BJ (cell line): ENCODE data around the gene MYD88. TPM values are rescaled to one million over a fixed set of nuclear protein-coding genes. Genes with fewer than 3 reads are reported as not detected.

Experiments used
- CTCF ChIA-PET: fragments of 350-600 bp; formaldehyde crosslinking; extraction: SDS; loops from one replicate; lab custom pipeline; 2021; ENCODE audit warnings: antibody characterized with exemption, inconsistent platforms; lab: Yijun Ruan, JAX
- POLR2A ChIA-PET: fragments of 300-600 bp; sonication (Branson Sonifier 250); formaldehyde crosslinking; extraction: SDS; loops from one replicate; lab custom pipeline; 2021; ENCODE audit warnings: antibody characterized with exemption; lab: Charles Lee
- DNase-seq: peaks from one replicate; pipeline ENCODE4 v3.0.0-alpha.2; 2011; ENCODE audit warnings: low read depth
- H3K27me3 ChIP-seq: 2 replicates; pipeline ENCODE4 v1.6.0; 2011; ENCODE audit warnings: low read length; ENCODE audit not compliant: control insufficient read depth, insufficient read depth
- H3K36me3 ChIP-seq: 2 replicates; pipeline ENCODE4 v1.5.1; 2011; ENCODE audit warnings: low read length; ENCODE audit not compliant: control insufficient read depth, insufficient read depth
- H3K4me3 ChIP-seq: 2 replicates; pipeline ENCODE4 v1.5.1; 2011; ENCODE audit warnings: low read depth, mild to moderate bottlenecking, control low read depth, low read length
- polyA plus RNA-seq: library from polyadenylated mRNA; depleted of rRNA; stranded (reverse); fragments of >200 nt; gene quantifications from 2 replicates; pipeline ENCODE4 v1.2.3, GENCODE V29; 2011; rRNA removed
- small RNA-seq: library from RNA; depleted of rRNA; stranded (forward); fragments of <200 nt; gene quantifications from one replicate; pipeline ENCODE3, GENCODE V24; 2012; ENCODE audit warnings: low replicate concordance, low read depth; ENCODE audit not compliant: insufficient read length
- TF ChIP-seq, protein P1 (sequence below): IDR thresholded peaks from 2 replicates; pipeline ENCODE4 v1.5.1; 2011; ENCODE audit warnings: low read depth, mild to moderate bottlenecking, control low read depth, inconsistent platforms, low read length, moderate library complexity; ENCODE audit not compliant: insufficient read depth

Gene MYD88
- polyA plus RNA-seq, 1 experiment: 45.6 TPM

GRCh38 chr3:38171622-38172021 lies 33.2 kb downstream of the MYD88 start:
- ChIA-PET CTCF (interaction anchor here (1.3 kb wide), 1 partner anchor 14 kb away, joined by 3 read pairs; no protein-coding TSS in a partner anchor), POLR2A (no interaction called here)
- Histone ChIP-seq H3K4me3 (no peak overlapping the region), H3K36me3 (no peaks in the 10 kb centered on the region), H3K27me3 (no peaks in the 10 kb centered on the region)
- DNase-seq: no peak
- TF ChIP-seq, protein P1, sequence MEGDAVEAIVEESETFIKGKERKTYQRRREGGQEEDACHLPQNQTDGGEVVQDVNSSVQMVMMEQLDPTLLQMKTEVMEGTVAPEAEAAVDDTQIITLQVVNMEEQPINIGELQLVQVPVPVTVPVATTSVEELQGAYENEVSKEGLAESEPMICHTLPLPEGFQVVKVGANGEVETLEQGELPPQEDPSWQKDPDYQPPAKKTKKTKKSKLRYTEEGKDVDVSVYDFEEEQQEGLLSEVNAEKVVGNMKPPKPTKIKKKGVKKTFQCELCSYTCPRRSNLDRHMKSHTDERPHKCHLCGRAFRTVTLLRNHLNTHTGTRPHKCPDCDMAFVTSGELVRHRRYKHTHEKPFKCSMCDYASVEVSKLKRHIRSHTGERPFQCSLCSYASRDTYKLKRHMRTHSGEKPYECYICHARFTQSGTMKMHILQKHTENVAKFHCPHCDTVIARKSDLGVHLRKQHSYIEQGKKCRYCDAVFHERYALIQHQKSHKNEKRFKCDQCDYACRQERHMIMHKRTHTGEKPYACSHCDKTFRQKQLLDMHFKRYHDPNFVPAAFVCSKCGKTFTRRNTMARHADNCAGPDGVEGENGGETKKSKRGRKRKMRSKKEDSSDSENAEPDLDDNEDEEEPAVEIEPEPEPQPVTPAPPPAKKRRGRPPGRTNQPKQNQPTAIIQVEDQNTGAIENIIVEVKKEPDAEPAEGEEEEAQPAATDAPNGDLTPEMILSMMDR: no peak

GRCh38 chr3:38173834-38174418 lies 35.5 kb downstream of the MYD88 start:
- ChIA-PET POLR2A (no interaction called here), CTCF (no interaction called here)
- no peak for DNase-seq
- TF ChIP-seq, protein P1: no peak
- H3K27me3 ChIP-seq: no peaks in the 10 kb centered on the region
- H3K36me3 ChIP-seq: no peaks in the 10 kb centered on the region
- no peak overlapping the region for H3K4me3 ChIP-seq

- ChIA-PET CTCF (no interaction called here), POLR2A (no interaction called here)
- Histone ChIP-seq H3K27me3 (no peaks in the 10 kb centered on the region), H3K4me3 (no peak overlapping the region), H3K36me3 (no peaks in the 10 kb centered on the region; the same call in 1 of the 2 replicates)
- TF ChIP-seq, protein P1: no peak
- no peak for DNase-seq
Observed at GRCh38 chr3:38177181-38177580, 38.7 kb downstream of the MYD88 start.

DNA sequence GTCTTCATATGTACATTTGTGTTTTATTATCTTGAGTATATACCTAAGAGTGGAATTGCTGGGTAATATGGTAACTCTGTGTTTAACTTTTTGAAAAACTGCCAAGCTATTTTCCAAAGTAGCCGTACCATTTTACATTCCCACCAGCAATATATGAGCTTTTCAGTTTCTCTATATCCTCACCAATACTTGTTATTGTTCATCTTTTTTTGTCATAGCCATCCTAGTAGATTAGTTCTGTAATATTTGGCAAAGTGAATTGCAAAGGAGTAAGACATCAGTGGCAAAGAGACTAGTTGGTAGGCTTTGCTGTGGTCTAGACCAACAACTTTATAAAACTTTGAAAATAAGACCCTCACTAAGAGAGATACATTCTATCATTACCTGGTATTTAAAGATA lies 48.3 kb downstream of the MYD88 start:
- ChIA-PET POLR2A (no interaction called here), CTCF (no interaction called here)
- Histone ChIP-seq H3K36me3 (no peaks in the 10 kb centered on the region), H3K4me3 (no peak overlapping the region), H3K27me3 (no peaks in the 10 kb centered on the region)
- TF ChIP-seq, protein P1: no peak
- DNase-seq: no peak

DNA sequence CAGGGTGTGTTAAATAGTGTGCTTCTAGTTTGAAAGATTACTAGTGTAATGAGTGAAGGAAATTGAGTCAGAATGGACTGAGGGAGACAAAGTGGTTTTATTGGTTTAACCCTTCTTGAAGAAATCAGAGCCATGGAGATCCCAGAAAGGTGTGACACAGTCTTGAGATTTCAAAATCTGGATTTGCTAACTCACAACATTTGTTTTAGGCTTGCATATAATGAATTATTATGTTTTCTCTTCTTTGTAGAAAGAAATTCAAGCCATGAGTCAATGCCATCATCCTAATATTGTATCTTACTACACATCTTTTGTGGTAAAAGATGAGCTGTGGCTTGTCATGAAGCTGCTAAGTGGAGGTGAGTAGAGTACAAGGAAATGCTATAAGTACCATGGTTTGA lies 52.0 kb downstream of the MYD88 start:
- DNase-seq: no peak

More for the DNA sequence above, 52.0 kb downstream of the MYD88 start:
- ChIA-PET CTCF (interaction anchor here (1.2 kb wide), 1 partner anchor 19 kb away, joined by 5 read pairs; no protein-coding TSS in a partner anchor), POLR2A (interaction anchor here (0.6 kb wide), 1 partner anchor 15 kb away, joined by 4 read pairs; no protein-coding TSS in a partner anchor)
- H3K4me3 ChIP-seq: no peak overlapping the region
- TF ChIP-seq, protein P1: no peak
- H3K27me3 ChIP-seq: no peaks in the 10 kb centered on the region
- no peaks in the 10 kb centered on the region for H3K36me3 ChIP-seq

Small RNA genes within 50 kb of the gene (small RNA-seq; reads per million reads assigned to genes)
- gene RF00019: not detected

Other genes with a start within 250 kb of the MYD88 start
- gene VILL, start 147.9 kb upstream of the MYD88 start, polyA plus RNA-seq: 4.9 and 8.8 TPM in 2 replicates
- gene PLCD1, start 109.0 kb upstream of the MYD88 start, polyA plus RNA-seq: 7.6 and 12.3 TPM in 2 replicates
- gene DLEC1, start 99.5 kb upstream of the MYD88 start, polyA plus RNA-seq: 0.02 and 0.06 TPM in 2 replicates
- 54.7 and 81.8 TPM in 2 replicates for gene ACAA1, start 1.5 kb upstream of the MYD88 start, polyA plus RNA-seq
- gene OXSR1, start 26.9 kb downstream of the MYD88 start, polyA plus RNA-seq: 27.6 and 43.6 TPM in 2 replicates
- gene SLC22A13, start 127.2 kb downstream of the MYD88 start, polyA plus RNA-seq: 0.13 and 0.15 TPM in 2 replicates
- 0.15 and 0.33 TPM in 2 replicates for gene SLC22A14, start 143.6 kb downstream of the MYD88 start, polyA plus RNA-seq
- 3.0 and 3.2 TPM in 2 replicates for gene XYLB, start 208.1 kb downstream of the MYD88 start, polyA plus RNA-seq